Stimulated activated effector memory CD8-positive, alpha-beta T cell treated with anti-CD3 and anti-CD28 coated beads, Interleukin-12 subunit alpha, Interleukin-12 subunit beta, amount 100 ng/mL, for 72 hours (primary cell): ENCODE results near the gene UNC13C.

Experiments used
- ATAC-seq: fragments of 150-1000 bp; cut with Tn5 transposase; 2 replicates; pipeline ENCODE4 v1.10.0; 2021
- DNase-seq, 2 donors: peaks; one replicate each; pipeline ENCODE4 v3.0.0; 2021 to 2022; ENCODE audit warnings: low spot score in 2 of 2
- H3K27ac Mint-ChIP-seq: one replicate; pipeline ENCODE4 v1.8.0; 2022; ENCODE audit warnings: mild to moderate bottlenecking, mixed read lengths
- H3K36me3 Mint-ChIP-seq: one replicate; pipeline ENCODE4 v1.8.0; 2022; ENCODE audit warnings: mild to moderate bottlenecking, mixed read lengths
- H3K4me1 Mint-ChIP-seq: one replicate; pipeline ENCODE4 v1.8.0; 2022; ENCODE audit warnings: mixed read lengths
- H3K4me3 Mint-ChIP-seq: one replicate; pipeline ENCODE4 v1.8.0; 2022; ENCODE audit warnings: mild to moderate bottlenecking, mixed read lengths
- H3K9me3 Mint-ChIP-seq: one replicate; pipeline ENCODE4 v1.8.0; 2022; ENCODE audit warnings: mixed read lengths

The UNC13C gene

DNA sequence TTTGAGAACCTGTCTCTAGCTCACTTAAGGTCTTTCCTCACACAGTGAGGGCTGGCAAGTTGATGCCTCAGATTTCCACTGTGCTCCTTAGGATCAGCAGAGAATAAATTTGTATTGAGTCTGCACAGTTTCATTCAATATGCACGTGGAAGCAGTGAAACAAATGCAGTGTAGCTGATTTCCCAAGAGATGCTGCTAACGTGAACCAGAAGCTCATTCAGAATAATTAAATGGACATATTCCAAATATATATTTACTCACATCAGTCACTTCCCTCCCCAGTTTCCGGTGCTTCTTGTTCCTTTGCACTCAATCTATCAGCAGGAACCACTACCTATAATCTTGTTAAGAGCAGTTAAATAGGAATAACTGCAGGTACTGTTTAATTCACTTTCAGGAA, 86.1 kb downstream of the UNC13C start:
- no peak overlapping the region for H3K4me3 Mint-ChIP-seq
- H3K36me3 Mint-ChIP-seq, result no peaks in the 10 kb centered on the region
- H3K27ac Mint-ChIP-seq, result no peak overlapping the region
- H3K4me1 Mint-ChIP-seq, result no peaks in the 10 kb centered on the region
- DNase-seq (no peak), ATAC-seq (no peak)
- H3K9me3 Mint-ChIP-seq, result no peaks in the 10 kb centered on the region

DNA sequence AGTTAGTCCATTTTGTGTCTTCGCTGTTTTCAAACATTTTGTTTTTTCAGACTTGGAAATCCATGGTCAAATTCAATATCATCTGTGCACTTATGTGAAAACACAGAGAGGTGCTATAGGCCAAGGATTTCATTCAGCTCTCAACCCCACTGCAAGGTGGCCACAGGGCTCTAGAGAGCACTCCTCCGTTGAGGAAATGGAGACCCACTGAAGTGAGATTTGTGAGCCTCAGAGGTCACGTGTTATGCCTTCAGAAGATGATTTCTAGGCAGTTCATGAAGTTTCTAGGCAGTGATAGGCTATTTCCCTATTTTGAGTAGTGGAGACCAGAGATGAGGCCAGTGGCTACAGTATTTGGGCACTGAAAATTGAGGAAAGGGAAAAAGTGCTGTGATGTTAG, 88.2 kb downstream of the UNC13C start:
- ATAC-seq (no peak), DNase-seq (no peak)
- Mint-ChIP-seq H3K4me1 (no peaks in the 10 kb centered on the region), H3K36me3 (no peaks in the 10 kb centered on the region), H3K27ac (no peak overlapping the region), H3K4me3 (no peak overlapping the region), H3K9me3 (no peaks in the 10 kb centered on the region)

DNA sequence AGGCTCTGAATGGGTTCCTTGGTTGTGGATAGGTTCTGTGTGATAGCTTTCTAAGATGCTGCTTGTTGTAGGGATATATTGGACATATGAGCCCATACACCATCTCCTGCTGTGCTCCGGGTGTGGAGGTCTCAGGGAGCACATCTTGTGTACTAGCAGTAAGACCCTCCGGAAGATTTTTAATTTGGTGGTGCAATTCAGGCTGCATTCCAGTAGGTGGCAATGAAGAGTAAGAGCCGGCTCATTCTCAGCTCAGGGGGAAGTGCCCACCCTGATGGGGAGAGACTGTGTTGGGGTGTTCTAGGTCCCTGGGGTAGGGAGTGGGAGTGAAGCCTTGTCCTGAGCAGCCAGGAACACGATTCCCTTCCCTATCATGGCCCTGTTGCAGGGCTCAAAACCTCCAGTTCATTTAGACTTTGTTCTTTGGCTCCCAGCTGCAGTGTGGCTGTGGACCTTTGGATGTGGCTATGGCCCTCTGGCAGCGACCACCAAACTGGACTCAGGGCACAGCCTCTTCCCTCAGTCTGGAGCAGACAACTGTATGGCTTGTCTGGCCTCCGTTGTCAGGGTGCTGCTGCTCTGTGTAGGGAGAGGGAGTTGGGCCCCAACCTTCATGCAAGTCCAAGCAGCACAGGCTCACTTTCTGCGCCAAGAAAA, 104.7 kb downstream of the UNC13C start:
- DNase-seq (peak; percentile 2 to 47), ATAC-seq (no peak)
- H3K36me3 Mint-ChIP-seq, result no peaks in the 10 kb centered on the region
- H3K27ac Mint-ChIP-seq, result no peak overlapping the region
- H3K9me3 Mint-ChIP-seq, result no peaks in the 10 kb centered on the region
- no peaks in the 10 kb centered on the region for H3K4me1 Mint-ChIP-seq
- no peak overlapping the region for H3K4me3 Mint-ChIP-seq

DNA sequence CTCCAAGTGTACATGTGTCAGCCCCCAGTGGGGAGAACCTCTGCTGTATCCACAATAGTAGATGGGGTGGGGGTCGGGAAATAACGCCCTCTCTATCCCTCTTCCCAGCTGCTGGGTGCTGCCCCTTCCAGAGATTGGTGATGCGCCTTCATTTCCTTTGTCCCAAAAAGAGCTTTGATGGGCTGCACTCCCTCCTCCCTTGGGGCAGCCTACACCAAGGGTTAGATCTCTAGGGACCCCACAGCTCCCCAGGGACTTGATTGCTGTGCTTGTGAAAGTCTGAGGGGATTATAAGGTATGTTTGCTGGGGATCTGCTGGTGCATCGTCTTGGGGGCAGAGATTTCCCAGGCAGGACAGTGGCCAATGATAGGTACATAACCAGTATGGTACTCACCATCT, 105.3 kb downstream of the UNC13C start:
- ATAC-seq (no peak), DNase-seq (no peak)
- no peak overlapping the region for H3K27ac Mint-ChIP-seq
- no peaks in the 10 kb centered on the region for H3K4me1 Mint-ChIP-seq
- no peaks in the 10 kb centered on the region for H3K9me3 Mint-ChIP-seq
- H3K36me3 Mint-ChIP-seq, result no peaks in the 10 kb centered on the region
- no peak overlapping the region for H3K4me3 Mint-ChIP-seq

DNA sequence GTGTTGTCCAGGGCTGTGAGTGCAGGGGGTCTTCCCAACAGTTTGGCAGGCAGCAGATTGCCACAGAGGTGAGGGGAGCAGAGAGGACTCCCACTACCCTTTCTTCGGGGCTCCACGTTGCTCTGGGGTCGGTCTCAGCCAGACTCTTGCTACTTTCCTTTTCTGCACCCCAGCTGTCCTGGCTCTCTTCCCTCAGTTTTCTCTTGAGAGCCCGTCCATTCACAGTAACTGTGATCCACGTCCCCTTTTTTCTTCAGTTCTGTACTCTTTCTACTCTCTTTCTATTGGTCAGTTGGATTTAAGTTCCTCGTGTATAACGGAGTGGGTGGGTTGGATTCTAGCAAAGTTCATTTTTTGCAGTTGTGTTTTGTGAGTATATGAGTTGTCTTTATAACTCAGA, 105.8 kb downstream of the UNC13C start:
- no peak for ATAC-seq
- Mint-ChIP-seq H3K9me3 (no peaks in the 10 kb centered on the region), H3K27ac (no peak overlapping the region), H3K4me1 (no peaks in the 10 kb centered on the region), H3K4me3 (no peak overlapping the region), H3K36me3 (no peaks in the 10 kb centered on the region)
- DNase-seq, result no peak

DNA sequence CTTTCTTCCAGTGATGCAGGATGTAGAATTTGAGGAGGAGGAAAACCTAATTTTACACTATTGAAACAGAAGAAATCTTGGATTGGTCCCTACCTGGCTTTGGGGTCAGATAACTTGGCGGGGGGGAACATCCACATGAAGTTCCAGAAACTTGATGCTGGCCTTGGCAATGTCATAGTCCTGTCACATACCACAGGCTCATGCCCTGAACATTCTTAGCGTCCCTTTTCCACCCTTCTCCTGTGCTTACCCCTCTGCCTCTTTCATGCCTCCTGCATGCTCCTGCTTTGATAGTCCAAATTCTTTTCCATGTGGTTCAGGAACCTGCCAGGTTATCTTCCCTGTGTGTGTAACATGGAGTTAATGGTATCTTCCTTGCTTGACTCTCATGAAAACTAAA, 110.6 kb downstream of the UNC13C start:
- DNase-seq (no peak), ATAC-seq (no peak)
- Mint-ChIP-seq H3K36me3 (no peaks in the 10 kb centered on the region), H3K4me1 (no peaks in the 10 kb centered on the region), H3K4me3 (no peak overlapping the region), H3K27ac (no peak overlapping the region), H3K9me3 (no peaks in the 10 kb centered on the region)

DNA sequence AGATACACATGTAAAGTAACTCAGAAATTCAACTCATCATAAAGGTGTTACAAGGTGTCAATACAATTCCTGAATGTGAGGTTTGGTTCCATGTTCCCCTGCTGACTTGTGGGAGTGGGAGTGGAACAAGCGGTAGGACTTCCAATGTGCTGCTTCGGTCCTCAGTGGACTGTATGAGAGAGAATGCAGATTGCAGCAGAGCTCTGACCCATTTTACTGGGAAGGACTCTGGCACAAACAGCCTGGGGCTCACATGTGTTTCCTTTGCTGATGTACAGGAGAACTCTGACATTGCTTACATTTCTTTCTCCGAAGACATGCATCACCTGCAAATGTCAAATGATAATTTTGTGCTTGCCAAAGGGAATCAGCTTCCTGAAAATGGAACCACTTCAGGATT, 111.5 kb downstream of the UNC13C start:
- Mint-ChIP-seq H3K4me3 (no peak overlapping the region), H3K4me1 (no peaks in the 10 kb centered on the region), H3K9me3 (no peaks in the 10 kb centered on the region), H3K27ac (no peak overlapping the region), H3K36me3 (no peaks in the 10 kb centered on the region)
- DNase-seq (no peak), ATAC-seq (no peak)

DNA sequence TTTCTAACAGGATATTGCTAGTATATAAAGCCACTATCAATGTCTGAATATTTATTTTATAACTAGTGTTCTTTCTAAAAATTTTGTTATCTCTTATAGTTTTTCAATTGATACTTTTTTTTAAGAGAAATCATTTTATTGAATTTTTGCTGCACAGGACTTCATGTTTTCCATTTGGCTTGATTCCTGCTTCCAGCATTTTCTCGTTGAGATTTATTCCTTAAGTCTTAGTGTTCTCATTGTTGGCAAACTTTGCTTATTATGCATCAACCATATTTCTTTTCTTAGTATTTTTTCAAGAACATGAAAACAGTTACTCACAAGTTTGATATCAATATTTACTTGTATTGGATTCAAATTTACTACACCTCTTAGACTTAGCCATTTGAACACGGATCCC, 113.4 kb downstream of the UNC13C start:
- Mint-ChIP-seq H3K4me3 (no peak overlapping the region), H3K36me3 (no peaks in the 10 kb centered on the region), H3K4me1 (no peaks in the 10 kb centered on the region), H3K27ac (no peak overlapping the region), H3K9me3 (peaks cover 3% of the 10 kb centered on the region)
- ATAC-seq (no peak), DNase-seq (no peak)

DNA sequence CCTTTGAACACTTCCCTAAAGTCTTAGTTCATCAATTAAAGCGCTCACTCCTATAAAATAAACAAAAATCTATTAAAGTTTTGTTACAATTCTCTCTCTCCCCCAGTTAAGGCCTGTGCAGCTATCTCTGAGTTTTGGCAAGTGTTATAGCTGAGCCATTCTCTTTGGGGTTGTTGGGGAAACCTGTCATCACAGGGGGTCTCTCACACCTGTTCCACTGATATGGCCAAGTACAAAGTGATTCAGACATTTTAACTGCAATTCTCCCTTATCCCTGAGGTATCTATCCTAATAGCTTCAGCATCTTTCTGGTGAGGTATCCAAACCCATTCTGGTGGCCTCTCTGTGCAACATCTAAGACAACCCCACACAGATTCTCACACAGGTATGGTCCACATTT, 116.4 kb downstream of the UNC13C start:
- H3K36me3 Mint-ChIP-seq, result no peaks in the 10 kb centered on the region
- no peak overlapping the region for H3K27ac Mint-ChIP-seq
- no peak overlapping the region for H3K4me3 Mint-ChIP-seq
- peaks cover 3% of the 10 kb centered on the region for H3K9me3 Mint-ChIP-seq
- no peak for DNase-seq
- no peak for ATAC-seq
- no peaks in the 10 kb centered on the region for H3K4me1 Mint-ChIP-seq

DNA sequence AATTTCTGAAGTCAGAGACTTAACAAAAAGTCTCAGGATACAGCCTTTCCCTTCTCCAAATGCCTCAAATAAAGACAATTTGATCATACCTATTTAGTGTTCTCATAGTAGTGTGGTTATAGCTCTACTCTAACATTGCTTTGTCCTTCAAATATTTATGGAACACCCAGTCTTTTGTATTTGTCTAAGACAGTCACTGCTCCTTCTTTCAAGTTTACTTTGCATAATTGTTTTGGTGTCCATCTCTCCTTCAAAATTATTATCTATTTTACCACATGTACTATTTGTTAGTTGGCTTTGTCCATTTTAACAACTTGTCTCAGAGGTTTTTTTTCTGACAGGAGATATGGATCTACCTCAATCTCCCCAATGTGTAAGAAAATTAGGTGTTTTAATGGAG, 118.8 kb downstream of the UNC13C start:
- Mint-ChIP-seq H3K9me3 (peaks cover 11% of the 10 kb centered on the region), H3K4me3 (no peak overlapping the region), H3K4me1 (no peaks in the 10 kb centered on the region), H3K27ac (no peak overlapping the region), H3K36me3 (no peaks in the 10 kb centered on the region)
- DNase-seq (no peak), ATAC-seq (no peak)

DNA sequence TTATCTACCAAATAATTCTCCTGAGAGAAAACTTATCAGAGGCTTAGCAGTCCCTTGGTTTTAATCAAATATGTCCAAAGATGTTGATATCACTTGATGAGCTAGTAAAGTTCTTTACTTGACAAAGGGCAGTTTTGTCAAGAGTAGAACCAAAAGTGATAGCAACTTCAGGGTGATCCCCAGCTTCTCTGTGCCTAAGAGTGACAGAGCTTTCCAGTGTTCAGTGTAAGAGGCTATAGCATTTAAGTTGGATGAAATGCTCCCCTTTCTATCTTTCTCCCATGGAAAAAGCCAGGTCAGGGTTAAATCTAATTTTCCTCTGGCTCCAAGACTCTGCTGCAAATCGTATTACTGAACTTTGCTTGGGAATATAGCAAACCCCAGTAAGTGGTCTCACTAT, 120.8 kb downstream of the UNC13C start:
- H3K36me3 Mint-ChIP-seq, result no peaks in the 10 kb centered on the region
- ATAC-seq, result no peak
- no peaks in the 10 kb centered on the region for H3K4me1 Mint-ChIP-seq
- peaks cover 11% of the 10 kb centered on the region for H3K9me3 Mint-ChIP-seq
- no peak for DNase-seq
- H3K27ac Mint-ChIP-seq, result no peak overlapping the region
- no peak overlapping the region for H3K4me3 Mint-ChIP-seq

DNA sequence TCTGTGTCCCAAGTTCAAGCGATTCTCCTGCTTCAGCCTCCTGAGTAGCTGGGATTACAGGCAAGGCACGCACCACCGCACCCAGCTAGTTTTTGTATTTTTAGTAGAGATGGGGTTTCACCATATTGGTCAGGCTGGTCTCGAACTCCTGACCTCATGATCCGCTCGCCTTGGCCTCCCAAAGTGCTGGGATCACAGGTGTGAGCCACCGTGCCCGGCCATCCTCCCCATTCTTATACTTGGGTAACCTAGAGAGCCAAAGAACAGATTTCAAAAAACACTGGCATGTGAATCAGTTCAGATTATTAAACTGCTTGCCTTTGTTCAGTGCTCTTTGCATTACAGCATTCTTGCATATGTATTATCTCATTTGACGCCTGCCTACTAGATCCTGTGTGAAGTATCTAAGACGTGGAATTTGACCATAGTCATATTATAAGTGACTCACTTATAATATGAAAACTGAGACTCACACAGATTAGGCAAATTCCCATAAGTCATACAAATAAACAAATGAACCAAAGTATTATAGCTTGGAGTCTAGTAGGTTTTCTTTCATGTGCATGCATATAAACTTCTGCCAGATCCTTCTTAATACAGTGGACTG, 123.5 kb downstream of the UNC13C start:
- Mint-ChIP-seq H3K4me1 (no peaks in the 10 kb centered on the region), H3K27ac (no peak overlapping the region), H3K36me3 (no peaks in the 10 kb centered on the region), H3K9me3 (peaks cover 8% of the 10 kb centered on the region), H3K4me3 (no peak overlapping the region)
- ATAC-seq (no peak), DNase-seq (no peak)

DNA sequence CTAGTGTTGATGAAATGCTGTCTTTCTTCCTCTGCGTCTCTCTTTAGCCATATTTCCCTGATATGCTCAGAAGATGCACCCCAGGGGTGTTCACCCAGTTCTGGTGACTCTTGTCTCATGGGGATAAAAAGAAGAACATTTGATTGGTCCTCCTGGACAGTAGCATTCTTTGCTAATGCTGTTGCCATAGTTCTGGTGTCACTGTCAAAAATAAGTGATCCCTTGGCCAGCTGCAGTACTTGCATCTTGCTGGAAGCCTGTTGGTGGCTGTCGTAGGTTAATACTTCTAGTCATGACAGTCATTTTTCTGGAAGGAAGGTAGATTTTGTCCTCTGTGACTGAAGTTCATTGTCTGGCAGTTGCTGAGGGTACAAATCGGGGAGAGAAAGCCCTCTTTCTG, 124.5 kb downstream of the UNC13C start:
- H3K4me1 Mint-ChIP-seq, result no peaks in the 10 kb centered on the region
- no peak for ATAC-seq
- H3K4me3 Mint-ChIP-seq, result no peak overlapping the region

DNA sequence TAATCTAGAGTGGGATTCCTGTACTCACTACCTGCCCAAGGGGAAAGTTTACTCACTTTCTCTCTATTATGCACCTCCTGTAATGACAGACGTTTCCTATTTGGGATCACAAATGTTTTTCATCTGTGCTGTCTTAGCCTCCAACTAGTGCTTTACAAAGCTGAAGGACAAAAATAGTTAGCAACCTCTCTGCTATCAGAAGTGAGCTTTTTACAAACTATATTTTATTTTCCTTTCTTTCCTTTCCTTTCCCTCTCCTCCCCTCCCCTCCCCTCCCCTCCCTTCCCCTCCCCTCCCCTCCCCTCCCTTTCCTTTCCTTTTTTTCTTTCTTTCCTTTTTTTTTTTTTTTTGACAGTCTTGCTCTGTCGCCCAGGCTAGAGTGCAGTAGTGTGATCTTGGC, 130.8 kb downstream of the UNC13C start:
- H3K4me3 Mint-ChIP-seq, result no peak overlapping the region
- DNase-seq (no peak), ATAC-seq (no peak)
- no peaks in the 10 kb centered on the region for H3K4me1 Mint-ChIP-seq
- H3K36me3 Mint-ChIP-seq, result no peaks in the 10 kb centered on the region
- H3K9me3 Mint-ChIP-seq, result no peaks in the 10 kb centered on the region
- no peak overlapping the region for H3K27ac Mint-ChIP-seq

More for the DNA sequence above, 124.5 kb downstream of the UNC13C start:
- H3K27ac Mint-ChIP-seq, result no peak overlapping the region
- no peaks in the 10 kb centered on the region for H3K36me3 Mint-ChIP-seq
- DNase-seq, result no peak
- peaks cover 8% of the 10 kb centered on the region for H3K9me3 Mint-ChIP-seq

DNA sequence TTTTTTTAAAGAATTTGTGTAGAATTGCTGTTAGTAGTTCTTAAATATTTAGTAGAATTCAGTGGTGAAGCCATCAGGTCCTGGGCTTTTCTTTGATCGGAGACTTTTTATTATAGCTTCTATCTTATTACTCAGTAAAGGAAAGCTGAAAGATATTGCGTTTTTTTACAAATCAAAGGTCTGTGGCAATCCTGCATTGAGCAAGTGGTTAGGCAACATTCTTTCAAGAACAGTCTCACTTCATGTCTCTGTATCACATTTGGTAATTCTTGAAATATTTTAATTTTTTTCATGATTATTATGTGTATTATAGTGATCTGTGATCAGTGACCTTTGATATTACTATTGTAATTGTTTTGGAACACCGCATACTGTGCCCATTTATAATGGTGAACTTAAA, 140.8 kb downstream of the UNC13C start:
- H3K4me3 Mint-ChIP-seq, result no peak overlapping the region
- no peaks in the 10 kb centered on the region for H3K4me1 Mint-ChIP-seq
- H3K27ac Mint-ChIP-seq, result no peak overlapping the region
- DNase-seq, result no peak
- H3K9me3 Mint-ChIP-seq, result peaks cover 5% of the 10 kb centered on the region
- no peak for ATAC-seq
- H3K36me3 Mint-ChIP-seq, result no peaks in the 10 kb centered on the region

DNA sequence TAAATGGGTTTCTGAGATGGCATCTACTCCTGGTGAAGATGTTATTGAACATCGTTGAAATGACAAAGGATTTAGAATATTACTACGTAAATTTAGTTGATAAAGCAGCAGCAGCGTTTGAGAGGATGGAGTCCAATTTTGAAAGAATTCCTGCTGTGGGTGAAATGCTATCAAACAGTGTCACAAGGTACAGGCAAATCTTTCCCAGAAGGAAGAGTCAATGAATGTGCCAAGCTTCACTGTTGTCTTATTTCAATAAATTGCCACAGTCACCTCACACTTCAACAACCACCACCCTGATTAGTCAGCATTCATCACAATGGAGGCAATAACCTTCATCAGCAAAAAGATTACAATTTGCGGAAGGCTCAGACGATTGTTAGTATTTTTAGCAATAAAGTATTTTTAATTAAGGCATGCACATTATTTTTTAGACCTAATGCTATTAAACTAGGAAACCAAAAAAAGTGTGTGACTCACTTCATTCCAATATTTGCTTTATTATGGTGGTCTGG, 142.8 kb downstream of the UNC13C start:
- Mint-ChIP-seq H3K4me1 (no peaks in the 10 kb centered on the region), H3K36me3 (no peaks in the 10 kb centered on the region), H3K4me3 (no peak overlapping the region), H3K27ac (no peak overlapping the region), H3K9me3 (peaks cover 5% of the 10 kb centered on the region)
- no peak for DNase-seq
- ATAC-seq, result no peak
